SK-N-SH treated with all-trans-retinoic acid at 6 μM for 48 hours (cell line): ENCODE data around the gene ATF5.

Source experiments
- ATAC-seq: fragments of 200-7000 bp; cut with Tn5 transposase; 3 replicates; pipeline ENCODE4 v1.9.1; 2020; ENCODE audit warnings: mild to moderate bottlenecking, moderate library complexity
- ARNTL ChIP-seq: fragments of 450-650 bp; formaldehyde crosslinking; IDR thresholded peaks from 2 replicates; pipeline ENCODE4 v1.5.0; 2020; ENCODE audit warnings: low read depth, mild to moderate bottlenecking, moderate library complexity, borderline replicate concordance
- BACH2 ChIP-seq: fragments of 250-450 bp; sonication (Bioruptor Pico); IDR thresholded peaks from 2 replicates; pipeline ENCODE4 v1.9.0; 2021; ENCODE audit warnings: mild to moderate bottlenecking, borderline replicate concordance
- CREB5 ChIP-seq: fragments of 250-450 bp; sonication (Bioruptor Pico); IDR thresholded peaks from 2 replicates; pipeline ENCODE4 v1.5.1; 2020; ENCODE audit warnings: low read depth, mild to moderate bottlenecking, moderate library complexity
- CSDC2 ChIP-seq: fragments of 250-450 bp; sonication (Bioruptor Pico); IDR thresholded peaks from 2 replicates; pipeline ENCODE4 v1.5.0; 2020; ENCODE audit warnings: mild to moderate bottlenecking, moderate library complexity
- ESRRG ChIP-seq: fragments of 250-450 bp; sonication (Bioruptor Pico); IDR thresholded peaks from 2 replicates; pipeline ENCODE4 v1.6.1; 2021; ENCODE audit warnings: mild to moderate bottlenecking
- GLIS3 ChIP-seq: fragments of 250-450 bp; sonication (Bioruptor Pico); IDR thresholded peaks from 2 replicates; pipeline ENCODE4 v1.5.0; 2020; ENCODE audit warnings: mild to moderate bottlenecking, moderate library complexity
- ISL1 ChIP-seq: fragments of 250-450 bp; sonication (Bioruptor Pico); IDR thresholded peaks from 2 replicates; pipeline ENCODE4 v2.1.2; 2022; ENCODE audit warnings: mild to moderate bottlenecking, moderate library complexity
- PATZ1 ChIP-seq: fragments of 250-450 bp; sonication (Bioruptor Pico); IDR thresholded peaks from 2 replicates; pipeline ENCODE4 v1.8.0; 2020; ENCODE audit warnings: mild to moderate bottlenecking, moderate library complexity, borderline replicate concordance
- POU6F1 ChIP-seq: fragments of 250-450 bp; sonication (Bioruptor Pico); IDR thresholded peaks from 2 replicates; pipeline ENCODE4 v1.8.0; 2021; ENCODE audit warnings: low read depth, mild to moderate bottlenecking, moderate library complexity, borderline replicate concordance
- PPARA ChIP-seq: fragments of 250-450 bp; sonication (Bioruptor Pico); IDR thresholded peaks from 2 replicates; pipeline ENCODE4 v1.5.0; 2020; ENCODE audit warnings: mild to moderate bottlenecking, borderline replicate concordance
- RARB ChIP-seq: fragments of 250-450 bp; sonication (Bioruptor Pico); IDR thresholded peaks from 2 replicates; pipeline ENCODE4 v1.8.0; 2021; ENCODE audit warnings: mild to moderate bottlenecking, moderate library complexity
- SNAI2 ChIP-seq: fragments of 250-450 bp; sonication (Bioruptor Pico); IDR thresholded peaks from 2 replicates; pipeline ENCODE4 v1.5.0; 2020; ENCODE audit warnings: mild to moderate bottlenecking, moderate library complexity
- TSHZ2 ChIP-seq: fragments of 250-450 bp; sonication (Bioruptor Pico); IDR thresholded peaks from 2 replicates; pipeline ENCODE4 v1.5.0; 2020; ENCODE audit warnings: mild to moderate bottlenecking, moderate library complexity
- ZC3H10 ChIP-seq: fragments of 250-450 bp; sonication (Bioruptor Pico); IDR thresholded peaks from 2 replicates; pipeline ENCODE4 v1.5.1; 2021; ENCODE audit warnings: mild to moderate bottlenecking, moderate library complexity
- ZFP30 ChIP-seq: fragments of 450-650 bp; formaldehyde crosslinking; IDR thresholded peaks from 2 replicates; pipeline ENCODE4 v1.5.0; 2022; ENCODE audit warnings: mild to moderate bottlenecking, moderate library complexity
- ZNF565 ChIP-seq: fragments of 450-650 bp; formaldehyde crosslinking; conservative IDR thresholded peaks from 2 replicates; pipeline ENCODE4 v1.5.0; 2020; ENCODE audit warnings: low read depth, mild to moderate bottlenecking, moderate library complexity
- ZNF70 ChIP-seq: fragments of 450-650 bp; formaldehyde crosslinking; IDR thresholded peaks from 2 replicates; pipeline ENCODE4 v1.5.0; 2020; ENCODE audit warnings: mild to moderate bottlenecking, moderate library complexity

Gene ATF5

GRCh38 chr19:49913720-49914119 lies 15.3 kb upstream of the ATF5 start:
- TF ChIP-seq ZC3H10 (CRISPR knock-in tag) (no peak), ZNF565 (no peak), RARB (CRISPR knock-in tag) (no peak), ESRRG (CRISPR knock-in tag) (no peak), CREB5 (CRISPR knock-in tag) (no peak), ARNTL (CRISPR knock-in tag) (no peak), PPARA (CRISPR knock-in tag) (no peak), GLIS3 (CRISPR knock-in tag) (no peak), SNAI2 (CRISPR knock-in tag) (no peak), ZNF70 (CRISPR knock-in tag) (no peak), ZFP30 (no peak), POU6F1 (CRISPR knock-in tag) (no peak), TSHZ2 (no peak)

GRCh38 chr19:49915271-49915670 lies 13.7 kb upstream of the ATF5 start:
- TF ChIP-seq ZC3H10 (CRISPR knock-in tag) (no peak), ZNF565 (no peak), RARB (CRISPR knock-in tag) (no peak), ZFP30 (no peak), GLIS3 (CRISPR knock-in tag) (no peak), BACH2 (CRISPR knock-in tag) (no peak), CSDC2 (CRISPR knock-in tag) (no peak), PATZ1 (CRISPR knock-in tag) (no peak)
- no peak for ATAC-seq

More at GRCh38 chr19:49913720-49914119, 15.3 kb upstream of the ATF5 start:
- ATAC-seq: no peak

- TF ChIP-seq SNAI2 (CRISPR knock-in tag) (no peak), ESRRG (CRISPR knock-in tag) (no peak), GLIS3 (CRISPR knock-in tag) (no peak), POU6F1 (CRISPR knock-in tag) (no peak), ZNF565 (no peak)
- no peak for ATAC-seq
Observed at GRCh38 chr19:49916839-49917733, 11.9 kb upstream of the ATF5 start.

- no peak for ATAC-seq
- TF ChIP-seq ISL1 (CRISPR knock-in tag): no peak
- TF ChIP-seq BACH2 (CRISPR knock-in tag): no peak
- TF ChIP-seq SNAI2 (CRISPR knock-in tag): no peak
- no peak for TF ChIP-seq ESRRG (CRISPR knock-in tag)
- no peak for TF ChIP-seq TSHZ2
- no peak for TF ChIP-seq ZNF565
- TF ChIP-seq CREB5 (CRISPR knock-in tag): no peak
- TF ChIP-seq ZNF70 (CRISPR knock-in tag): no peak
- no peak for TF ChIP-seq ARNTL (CRISPR knock-in tag)
Observed at GRCh38 chr19:49918089-49918488, 10.9 kb upstream of the ATF5 start.
